ENCODE measurements around the gene SVOP. TPM values are rescaled to one million over a fixed set of nuclear protein-coding genes. Genes with fewer than 3 reads are reported as not detected.

The SVOP gene
- total and polyA plus RNA-seq, 2 of the 4 experiments (the other 2 are of a cell fraction): not detected

DNA sequence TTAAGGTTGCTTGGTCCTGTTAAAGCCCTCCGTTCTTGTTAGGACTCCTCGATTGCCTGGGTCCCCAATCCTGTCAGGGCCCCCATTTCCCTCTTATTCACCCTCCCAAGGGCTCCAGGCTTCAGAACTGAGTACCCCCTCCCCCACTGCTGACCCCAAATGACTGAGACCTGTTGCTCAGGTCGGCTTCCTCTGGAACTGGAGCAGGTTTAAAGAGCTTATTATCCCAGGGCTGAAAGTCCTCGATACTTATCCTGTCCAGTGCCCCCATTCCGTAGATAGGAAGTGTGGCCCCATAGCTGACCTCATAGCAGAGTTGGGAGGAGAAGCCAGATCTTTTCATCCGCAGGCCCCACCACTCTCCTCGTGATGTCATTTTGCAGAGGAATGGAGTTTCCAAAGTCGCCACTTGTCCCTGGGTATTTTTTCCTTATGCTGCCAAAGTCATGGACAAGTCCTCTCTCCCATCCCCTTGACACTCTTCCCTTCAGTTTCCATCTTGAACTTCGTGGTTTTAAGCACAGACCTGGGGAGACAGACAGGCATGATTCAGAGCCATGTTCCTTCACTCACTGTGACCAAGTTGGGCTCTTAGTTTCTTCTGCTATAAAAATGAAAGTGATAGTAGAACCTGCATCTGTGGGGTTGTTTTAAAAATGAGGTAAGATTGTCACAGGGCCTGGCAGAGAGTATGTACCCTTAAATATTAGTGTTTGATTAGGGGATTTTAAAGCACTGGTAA is 32.7 kb upstream of the SVOP start (continued):
- no peak for TF ChIP-seq USF2 (IDR thresholded peaks at IDR 0.05; ENCODE audit: low read depth, low read length)
